Measurements from ENCODE around the gene DPP6.
"Not testable (repeated sequence)": the region's sequence is repeated elsewhere in the genome, so short reads cannot be mapped to it uniquely, and the experiment has no call there.

DPP6 gene

GRCh38 chr7:154148791-154149516 lies 96.8 kb downstream of the DPP6 start:
- not testable (repeated sequence) for DNase-seq (ENCODE audit: low read depth)

DNA sequence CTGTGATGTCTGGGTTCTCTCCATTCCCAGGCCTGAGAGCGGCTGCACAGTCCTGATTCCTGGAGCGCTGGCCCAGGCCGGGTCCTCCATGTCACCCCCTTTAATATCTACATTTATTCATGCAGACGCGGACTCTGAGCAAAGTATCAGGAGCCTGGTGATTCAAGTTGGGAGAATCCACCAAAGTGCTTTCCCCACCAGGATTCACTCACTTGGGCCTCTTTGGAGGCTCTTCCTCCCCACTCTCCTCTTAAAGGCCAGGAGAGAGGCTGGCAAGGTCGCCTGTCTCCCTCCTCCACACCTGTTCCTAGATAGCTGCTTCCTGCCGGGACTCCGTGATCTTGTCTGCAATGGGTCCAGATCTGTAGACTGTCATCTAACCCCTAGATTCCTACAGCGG lies 98.5 kb downstream of the DPP6 start:
- not testable (repeated sequence) for DNase-seq (ENCODE audit: low read depth)

DNA sequence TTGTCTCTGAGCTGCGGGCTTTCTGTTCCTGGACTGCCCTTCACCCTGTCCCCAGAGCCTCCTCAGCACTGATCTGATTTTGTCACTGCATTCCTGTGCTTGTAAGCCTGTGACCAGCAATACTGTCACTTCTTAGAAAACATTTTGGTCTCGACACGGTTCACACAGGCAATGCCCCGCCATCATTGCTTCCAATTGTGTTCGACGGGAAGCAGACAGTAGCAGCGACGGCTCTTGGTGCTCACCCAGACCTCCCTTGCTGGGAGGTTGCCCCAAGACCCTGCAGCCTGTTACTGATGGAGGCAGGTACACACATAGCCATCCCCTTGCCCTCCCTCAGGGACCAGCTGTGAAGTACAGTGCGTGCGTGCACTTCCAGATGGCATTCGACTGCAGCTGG lies 99.1 kb downstream of the DPP6 start:
- not testable (repeated sequence) for DNase-seq (ENCODE audit: low read depth)

DNA sequence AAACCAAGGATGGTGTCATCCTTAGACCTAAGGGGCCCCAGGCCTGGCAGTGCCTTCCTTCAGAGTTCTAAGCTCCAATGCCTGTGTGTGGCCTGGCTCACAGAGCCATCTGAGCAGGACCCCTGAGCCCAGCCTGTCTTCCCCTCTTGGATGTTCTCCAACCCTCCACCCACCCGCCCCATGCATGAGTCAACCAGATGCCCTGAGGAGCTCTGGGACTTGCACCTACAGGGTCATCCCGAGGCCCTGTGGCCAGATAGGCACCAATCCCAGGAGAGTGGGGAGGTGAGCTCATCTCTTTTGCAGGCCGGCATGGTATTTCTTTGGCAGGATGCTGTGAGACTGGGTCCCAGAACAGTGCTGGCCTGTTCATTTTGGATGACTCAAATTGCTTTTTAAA lies 103.7 kb downstream of the DPP6 start:
- not testable (repeated sequence) for DNase-seq (ENCODE audit: low read depth)

- DNase-seq (ENCODE audit: low read depth) = not testable (repeated sequence)
These were observed 110.7 kb downstream of the DPP6 start for GRCh38 chr7:154162921-154163320.

- not testable (repeated sequence) for DNase-seq (ENCODE audit: low read depth)
These were observed 111.4 kb downstream of the DPP6 start for GRCh38 chr7:154163642-154164041.

DNA sequence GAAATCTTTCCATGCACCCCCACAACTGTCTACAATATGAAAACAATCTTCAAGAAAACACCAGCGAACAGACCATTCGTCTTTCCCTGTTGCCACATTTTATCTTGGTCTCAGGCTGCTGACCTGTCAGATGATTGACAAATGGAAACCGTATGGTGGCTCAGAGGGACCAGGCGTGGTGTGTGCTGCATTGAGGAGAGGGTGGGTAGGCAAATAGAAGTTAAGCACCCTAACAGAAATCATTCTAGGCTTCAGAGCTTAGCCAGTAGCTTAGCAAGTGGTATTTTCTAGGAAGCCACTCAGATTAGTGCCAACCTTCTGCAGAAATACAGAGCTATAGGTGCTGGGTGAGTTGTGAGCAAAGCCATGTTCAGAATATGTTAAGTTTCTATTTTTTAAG lies 114.9 kb downstream of the DPP6 start:
- no peak for DNase-seq (ENCODE audit: low read depth)

GRCh38 chr7:154167807-154168206 lies 115.6 kb downstream of the DPP6 start:
- no peak for DNase-seq (ENCODE audit: low read depth)

DNA sequence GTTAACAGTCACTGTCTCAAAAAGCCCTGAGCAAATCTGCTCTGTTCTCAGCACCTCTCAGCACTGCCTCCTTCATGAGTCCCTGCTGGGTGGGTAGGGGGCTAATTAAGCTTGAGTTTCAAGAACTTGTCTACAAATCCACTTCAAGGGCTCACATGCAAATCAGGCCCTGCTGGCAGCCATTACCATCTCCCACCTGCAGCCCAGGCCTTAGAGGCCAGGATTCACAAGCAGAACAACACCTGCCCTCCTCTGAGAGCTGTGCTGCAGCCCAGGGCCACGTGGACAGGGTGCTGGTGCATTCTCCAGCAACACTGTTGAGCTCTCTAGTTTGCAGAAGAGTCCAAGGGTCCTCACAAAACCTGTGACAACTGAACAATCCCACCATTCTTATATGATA lies 119.2 kb downstream of the DPP6 start:
- no peak for DNase-seq (ENCODE audit: low read depth)

GRCh38 chr7:154172236-154172635 lies 120.0 kb downstream of the DPP6 start:
- no peak for DNase-seq (ENCODE audit: low read depth)

DNA sequence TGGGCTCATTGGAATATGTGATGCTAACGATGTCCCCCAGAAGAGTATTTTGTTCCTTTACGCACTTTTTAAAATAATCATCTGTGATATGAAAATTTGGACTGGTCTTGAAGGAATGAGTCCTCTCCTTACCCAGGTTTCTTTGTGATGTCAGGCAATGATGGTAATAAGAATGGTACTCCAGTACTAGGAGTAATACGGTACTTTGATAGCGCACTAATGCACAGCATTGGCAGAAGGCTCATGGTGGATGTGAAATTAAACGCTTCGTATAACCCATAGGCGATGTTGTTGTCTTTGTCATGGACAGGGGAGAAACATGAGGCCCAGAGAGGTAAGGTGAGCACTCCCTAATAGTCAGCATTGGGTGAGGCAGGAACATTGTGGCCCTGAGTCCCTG lies 125.4 kb downstream of the DPP6 start:
- DNase-seq (ENCODE audit: low read depth) = no peak

DNA sequence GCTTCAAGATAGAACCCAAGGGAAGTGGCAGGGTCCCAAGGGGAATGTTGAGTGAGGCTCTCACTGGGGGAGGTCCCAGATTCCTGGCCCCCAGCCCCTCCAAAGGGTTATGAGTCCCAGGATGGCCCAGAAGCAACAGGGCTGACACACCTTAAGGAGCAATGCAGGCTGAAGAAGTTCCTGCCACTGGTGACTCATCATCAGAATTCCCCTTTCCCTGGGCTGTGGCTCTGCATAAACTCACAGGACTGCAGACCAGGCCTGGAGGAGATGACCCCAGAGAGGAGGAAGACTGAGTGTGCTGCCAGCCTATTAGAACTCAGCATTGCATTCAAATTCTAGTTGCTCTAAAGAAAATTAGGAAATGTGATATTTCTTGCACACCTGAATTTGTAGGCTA lies 126.7 kb downstream of the DPP6 start:
- no peak for DNase-seq (ENCODE audit: low read depth)

GRCh38 chr7:154183482-154183881 lies 131.3 kb downstream of the DPP6 start:
- DNase-seq (ENCODE audit: low read depth) = no peak

DNA sequence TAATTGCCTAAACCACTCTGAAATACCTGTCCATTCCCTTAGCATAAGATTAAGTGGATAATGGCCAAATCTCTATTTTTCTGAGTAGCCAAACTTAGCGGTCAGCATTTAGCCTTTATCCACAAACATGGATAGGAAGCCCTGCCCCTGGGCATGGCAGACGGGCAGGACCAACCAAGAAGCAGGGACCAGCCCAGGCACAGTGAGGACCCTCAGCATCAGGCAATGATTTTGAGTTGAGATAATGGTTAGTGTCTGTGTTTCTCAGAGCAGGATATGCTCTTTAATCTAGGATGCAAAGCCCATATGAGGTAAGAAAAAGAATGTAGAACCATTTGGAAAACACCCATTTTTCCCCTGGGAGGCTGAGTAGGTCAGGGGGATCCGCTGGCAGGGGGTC lies 131.7 kb downstream of the DPP6 start:
- DNase-seq (ENCODE audit: low read depth) = no peak

- DNase-seq (ENCODE audit: low read depth) = no peak
These were observed 134.6 kb downstream of the DPP6 start for GRCh38 chr7:154186811-154187210.

- DNase-seq (ENCODE audit: low read depth) = no peak
These were observed 136.1 kb downstream of the DPP6 start for GRCh38 chr7:154188330-154188729.

- DNase-seq (ENCODE audit: low read depth) = no peak
These were observed 143.1 kb downstream of the DPP6 start for GRCh38 chr7:154195266-154195665.

DNA sequence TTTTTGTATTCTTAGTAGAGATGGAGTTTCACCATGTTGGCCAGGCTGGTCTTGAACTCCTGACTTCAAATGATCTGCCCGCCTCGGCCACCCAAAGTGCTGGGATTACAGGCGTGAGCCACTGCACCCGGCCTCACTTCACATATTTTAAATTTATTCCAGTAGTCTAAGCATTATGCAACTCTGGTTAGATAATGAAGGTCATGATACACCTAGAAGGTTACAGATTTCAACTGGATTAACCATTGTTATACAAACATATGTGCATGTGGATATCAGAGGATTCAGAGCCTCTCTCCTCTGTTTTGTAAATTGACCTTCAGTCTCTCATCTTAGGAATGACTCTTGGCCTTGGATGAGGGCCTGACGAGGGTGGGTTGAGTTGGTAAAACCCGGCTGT lies 146.3 kb downstream of the DPP6 start:
- DNase-seq (ENCODE audit: low read depth) = no peak

DNA sequence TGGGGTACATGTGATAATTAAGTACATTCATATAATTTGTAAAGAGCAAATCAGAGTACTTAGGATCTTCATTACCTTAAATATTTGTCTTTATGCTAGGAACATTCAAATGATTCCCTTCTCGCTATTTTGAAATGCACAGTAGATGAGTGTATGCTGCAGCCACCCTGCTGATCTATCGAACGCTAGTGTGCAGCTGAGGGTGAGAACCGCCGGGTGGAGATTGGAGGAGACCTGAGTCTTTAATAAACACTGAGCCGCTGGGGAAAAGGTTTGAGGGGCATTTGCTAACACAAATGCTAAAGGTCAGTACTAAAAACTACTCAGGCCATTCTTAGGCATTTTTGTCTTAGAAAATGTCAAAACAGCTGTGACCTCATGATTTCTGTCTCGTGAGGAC lies 148.0 kb downstream of the DPP6 start:
- DNase-seq (ENCODE audit: low read depth) = no peak

- DNase-seq (ENCODE audit: low read depth) = no peak
These were observed 149.8 kb downstream of the DPP6 start for GRCh38 chr7:154202002-154202401.

- DNase-seq (ENCODE audit: low read depth) = no peak
These were observed 151.8 kb downstream of the DPP6 start for GRCh38 chr7:154204046-154204445.

DNA sequence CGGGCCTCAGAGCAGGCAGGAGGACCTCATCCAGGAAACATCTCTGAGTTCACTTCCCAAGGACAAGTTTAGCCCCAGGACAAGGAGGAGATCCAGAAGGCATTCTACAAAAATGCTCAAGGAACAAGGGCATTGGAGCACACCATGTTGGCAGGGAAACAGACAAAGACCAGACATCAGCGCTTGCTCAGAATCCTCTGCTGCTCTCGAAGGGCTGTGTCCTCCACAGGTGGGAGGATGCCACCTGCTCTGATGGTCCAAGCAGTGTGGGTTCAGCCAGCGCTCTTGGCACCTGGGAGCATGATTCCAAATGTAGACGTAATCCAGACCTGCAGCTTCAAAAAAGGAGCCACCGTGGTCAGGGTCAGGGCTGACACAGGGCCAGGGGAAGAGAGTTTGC lies 160.7 kb downstream of the DPP6 start:
- DNase-seq (ENCODE audit: low read depth) = no peak

GRCh38 chr7:154217688-154218340 lies 165.6 kb downstream of the DPP6 start:
- DNase-seq (ENCODE audit: low read depth) = no peak

DNA sequence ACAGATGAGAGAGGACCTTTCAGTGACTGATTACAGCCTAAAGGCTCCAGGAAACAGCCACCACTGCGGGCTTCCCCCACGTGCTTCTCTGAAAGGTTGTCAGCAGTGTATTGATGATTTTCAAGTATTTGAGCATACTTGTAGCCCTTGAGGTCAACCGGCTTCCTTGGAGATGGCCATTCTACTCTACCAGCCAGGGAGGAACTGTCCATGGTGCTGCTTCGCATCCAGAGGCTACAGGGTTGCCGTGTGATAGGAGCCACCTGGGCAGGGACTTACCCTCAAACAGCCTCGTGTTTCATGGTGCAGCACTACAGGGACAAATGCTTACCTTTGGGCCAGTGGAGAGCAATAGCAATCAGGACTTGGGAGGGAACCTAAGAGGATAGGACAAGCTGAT lies 179.5 kb downstream of the DPP6 start:
- DNase-seq (ENCODE audit: low read depth) = no peak

Measured in activated T-helper 9 cell treated with anti-CD3 and anti-CD28 coated beads, Interleukin-2, amount 50 U/mL, for 16 hours (primary cell).